HCEC 1CT (cell line): ENCODE data around the gene MYH14.

Source experiments
- DNase-seq: peaks from one replicate; pipeline ENCODE4 v3.0.0-alpha.2; 2017

MYH14 gene

GRCh38 chr19:50300814-50301606 lies 97.6 kb downstream of the MYH14 start:
- peak; percentile 89 for DNase-seq

DNA sequence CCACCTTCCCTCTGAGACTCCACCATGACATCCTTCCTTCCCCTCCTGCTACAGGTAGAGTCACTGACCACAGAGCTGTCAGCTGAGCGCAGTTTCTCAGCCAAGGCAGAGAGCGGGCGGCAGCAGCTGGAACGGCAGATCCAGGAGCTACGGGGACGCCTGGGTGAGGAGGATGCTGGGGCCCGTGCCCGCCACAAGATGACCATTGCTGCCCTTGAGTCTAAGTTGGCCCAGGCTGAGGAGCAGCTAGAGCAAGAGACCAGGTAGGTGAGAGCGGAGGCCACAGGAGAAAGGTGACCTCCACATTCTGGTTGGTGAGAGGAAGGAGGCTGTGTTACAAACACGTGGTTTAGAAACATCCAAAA lies 98.2 kb downstream of the MYH14 start:
- DNase-seq: no peak

DNA sequence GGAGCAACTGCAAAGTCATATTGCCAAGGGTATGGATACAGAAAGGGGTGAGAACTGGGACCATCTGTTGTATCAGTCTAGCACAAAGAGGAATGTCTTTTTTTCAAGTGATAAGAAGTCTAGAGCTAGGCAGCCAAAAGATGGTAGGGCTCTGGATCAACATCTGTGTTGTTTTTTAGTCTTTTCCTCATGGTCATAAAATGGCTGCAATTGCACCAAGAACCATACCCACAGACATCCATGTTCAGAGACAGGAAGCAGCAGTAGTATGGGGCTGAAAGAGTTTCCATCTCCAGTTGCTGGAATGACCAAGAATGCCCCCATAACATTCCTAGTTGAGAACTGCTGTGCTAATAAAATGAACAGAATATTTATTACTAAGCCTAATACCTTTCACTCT lies 100.1 kb downstream of the MYH14 start:
- no peak for DNase-seq

DNA sequence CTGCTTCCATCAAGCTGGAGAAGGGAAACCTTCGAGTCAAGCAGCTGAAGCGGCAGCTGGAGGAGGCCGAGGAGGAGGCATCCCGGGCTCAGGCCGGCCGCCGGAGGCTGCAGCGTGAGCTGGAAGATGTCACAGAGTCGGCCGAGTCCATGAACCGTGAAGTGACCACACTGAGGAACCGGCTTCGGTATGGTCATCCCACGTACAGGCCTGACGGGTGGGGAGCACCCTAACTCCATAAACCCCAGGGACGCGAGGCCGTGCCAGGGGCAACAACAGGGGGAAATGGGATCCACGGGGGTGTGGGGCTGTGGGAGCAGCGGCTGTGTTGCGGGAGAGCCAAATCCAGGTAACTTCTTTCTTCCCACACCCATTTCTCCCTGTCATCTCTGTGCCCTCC lies 105.6 kb downstream of the MYH14 start:
- DNase-seq: no peak

DNA sequence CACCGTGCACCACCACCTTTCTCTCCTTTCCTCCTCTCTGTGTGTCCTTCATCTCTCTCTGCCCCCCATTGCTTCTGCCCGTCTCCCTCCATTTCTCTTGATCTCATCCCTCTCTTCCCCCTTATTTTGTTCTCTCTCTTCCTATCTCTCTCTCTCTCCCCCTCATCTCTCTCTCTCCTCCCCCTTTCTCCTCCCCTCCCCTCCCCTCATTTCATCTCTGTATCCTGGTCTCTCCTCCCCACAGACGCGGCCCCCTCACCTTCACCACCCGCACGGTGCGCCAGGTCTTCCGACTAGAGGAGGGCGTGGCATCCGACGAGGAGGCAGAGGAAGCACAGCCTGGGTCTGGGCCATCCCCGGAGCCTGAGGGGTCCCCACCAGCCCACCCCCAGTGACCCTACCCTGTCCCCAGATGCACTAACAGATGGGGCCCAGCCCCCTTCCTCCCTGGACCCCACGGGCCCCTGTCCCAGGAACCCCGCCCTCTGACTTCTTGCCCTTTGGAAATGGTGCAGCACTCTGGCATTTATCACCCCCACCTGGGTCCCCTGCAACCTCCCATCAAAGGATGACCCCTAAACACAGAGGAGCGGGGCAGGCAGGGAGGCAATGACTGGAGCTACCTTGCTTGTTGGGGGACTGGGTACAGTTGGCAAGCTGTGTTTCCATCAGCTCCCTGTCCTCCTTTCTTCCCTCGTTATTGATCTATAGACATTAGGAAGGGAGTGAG lies 106.1 kb downstream of the MYH14 start:
- DNase-seq: no peak

DNA sequence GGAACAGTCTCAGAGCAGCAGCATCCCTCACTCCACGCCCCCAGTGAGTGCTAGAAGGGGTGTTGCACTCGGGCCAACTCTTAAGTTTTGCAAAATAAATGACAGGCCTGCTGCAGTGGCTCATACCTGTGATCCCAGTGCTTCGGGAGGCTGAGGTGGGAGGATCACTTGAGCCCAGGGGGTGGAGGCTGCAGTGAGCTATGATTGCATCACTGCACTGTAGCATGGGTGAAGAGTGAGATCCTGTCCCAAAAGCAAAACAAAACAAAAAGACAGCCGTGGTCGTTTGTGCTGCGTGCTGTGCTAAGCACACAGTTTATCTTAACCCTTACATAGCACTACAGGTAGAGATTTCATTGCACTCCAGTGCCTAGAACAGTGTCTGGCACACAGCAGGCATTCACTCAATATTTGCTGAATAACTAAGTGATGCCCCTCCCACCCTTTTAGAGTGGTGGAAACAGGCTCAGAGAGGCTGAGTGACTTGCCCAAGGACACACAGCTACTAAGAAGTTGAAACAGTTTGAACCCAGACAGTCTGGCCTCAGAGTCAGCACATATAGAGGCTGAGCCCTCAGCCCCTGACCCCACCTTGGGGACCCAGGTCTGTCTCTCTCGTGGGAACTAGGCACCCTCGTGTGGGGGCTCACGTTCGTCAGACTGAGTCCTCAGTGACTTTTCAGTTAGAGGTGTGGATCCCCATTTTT lies 107.5 kb downstream of the MYH14 start:
- no peak for DNase-seq

GRCh38 chr19:50311723-50312635 lies 108.6 kb downstream of the MYH14 start:
- DNase-seq: no peak

GRCh38 chr19:50312967-50313811 lies 109.8 kb downstream of the MYH14 start:
- DNase-seq: no peak

DNA sequence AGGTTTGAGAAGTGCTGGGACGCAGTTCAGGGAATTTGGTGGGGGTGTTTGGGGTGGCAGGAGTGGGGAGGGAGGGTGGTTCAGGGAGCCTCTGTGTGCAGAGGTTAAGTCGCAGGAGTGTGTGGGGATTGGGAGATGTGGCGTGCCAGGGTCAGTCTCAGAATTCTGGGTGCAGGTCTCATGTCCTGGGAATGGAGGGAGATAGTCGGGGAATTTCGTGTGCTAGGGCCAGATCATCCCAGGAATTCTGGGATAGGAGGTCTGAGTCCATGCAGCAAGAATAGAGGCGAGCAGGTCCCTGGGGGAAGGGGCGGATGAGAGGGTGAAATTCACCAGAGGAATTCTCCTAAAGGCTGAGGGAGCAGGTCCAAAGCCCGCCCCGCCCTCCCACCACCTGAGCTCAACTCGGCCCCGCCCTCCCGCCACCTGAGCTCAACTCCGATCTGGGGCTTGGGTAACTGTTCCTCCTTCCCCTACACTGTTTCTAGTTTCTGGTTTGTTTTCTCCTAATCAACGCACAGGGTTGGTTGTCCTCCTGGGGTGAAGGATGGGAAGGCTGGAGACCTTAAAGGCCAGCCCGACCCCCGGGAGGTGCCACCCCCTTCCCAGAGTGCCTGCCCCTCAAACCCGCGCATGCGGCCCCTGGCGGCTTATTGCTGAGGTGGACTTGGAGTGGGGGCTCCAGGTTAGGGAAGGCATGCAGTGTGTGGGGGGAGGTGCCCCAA lies 110.6 kb downstream of the MYH14 start:
- DNase-seq: no peak

DNA sequence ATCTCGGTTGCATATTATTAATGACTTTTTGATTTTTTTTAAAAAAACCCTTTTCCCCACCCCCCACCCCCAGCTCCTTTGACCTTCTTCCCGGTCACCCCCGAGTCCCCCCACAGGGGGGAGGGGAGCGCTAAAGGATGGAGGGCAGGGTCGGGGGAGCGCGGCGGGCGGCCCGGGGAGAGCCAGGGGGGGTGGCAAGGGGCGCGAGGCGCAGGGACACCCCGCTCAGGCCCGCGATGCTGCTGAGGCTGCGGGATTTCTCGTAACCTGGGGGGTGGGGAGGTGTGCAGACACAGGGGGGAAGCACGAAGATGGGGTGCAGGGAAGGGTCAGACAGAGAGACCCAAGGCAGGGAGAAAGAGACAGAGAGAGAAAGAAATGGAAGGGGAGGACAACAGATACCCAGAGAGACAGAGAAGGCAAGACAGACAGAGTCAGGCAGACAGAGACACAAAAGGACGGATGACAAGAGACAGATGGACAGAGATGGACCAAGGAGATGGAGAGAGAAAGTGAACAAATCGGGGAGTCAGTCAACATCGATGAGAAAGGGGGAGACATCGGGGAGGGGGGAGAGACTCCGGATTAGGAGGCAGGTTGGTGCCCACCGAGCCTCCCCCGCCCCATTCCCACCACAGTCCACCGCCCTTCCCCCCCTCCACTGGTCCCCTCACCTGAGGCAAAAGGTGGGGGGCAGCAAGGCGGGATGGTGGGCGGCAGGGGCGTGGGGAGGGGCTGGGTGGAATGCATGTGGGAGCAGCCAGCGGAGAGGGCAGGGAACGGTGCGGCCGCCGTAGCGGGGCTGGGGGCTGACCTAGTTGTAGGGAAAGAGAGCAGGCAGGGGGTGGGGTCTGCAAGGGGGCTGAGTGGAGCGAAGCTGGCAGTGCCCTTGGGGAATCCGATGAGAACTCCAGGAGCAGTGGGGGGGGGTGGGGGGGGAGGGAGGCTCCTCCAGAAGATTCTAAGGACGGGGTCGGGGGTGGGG lies 111.6 kb downstream of the MYH14 start:
- no peak for DNase-seq

- peak; percentile 10 for DNase-seq
Observed at GRCh38 chr19:50315773-50316448, 112.5 kb downstream of the MYH14 start.

DNA sequence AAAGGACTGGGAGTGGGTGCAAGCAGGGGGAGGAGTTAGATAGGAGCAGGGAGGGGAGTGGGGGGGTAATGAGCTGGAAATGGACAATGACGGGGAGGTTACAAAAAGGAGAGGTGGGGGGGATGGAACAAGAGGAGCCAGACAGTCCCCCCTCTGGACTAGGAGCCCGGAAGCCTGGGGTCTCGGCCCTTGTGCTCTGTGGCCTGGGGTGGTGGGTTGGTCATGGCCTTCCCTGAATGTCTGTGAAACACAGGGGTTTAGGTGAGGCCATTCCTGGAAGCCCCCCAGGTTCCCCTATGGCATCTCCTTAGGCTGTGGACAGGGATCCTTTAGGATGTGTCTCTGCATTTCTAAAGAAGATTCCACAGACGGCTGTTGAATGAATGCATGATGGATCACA lies 113.7 kb downstream of the MYH14 start:
- no peak for DNase-seq

DNA sequence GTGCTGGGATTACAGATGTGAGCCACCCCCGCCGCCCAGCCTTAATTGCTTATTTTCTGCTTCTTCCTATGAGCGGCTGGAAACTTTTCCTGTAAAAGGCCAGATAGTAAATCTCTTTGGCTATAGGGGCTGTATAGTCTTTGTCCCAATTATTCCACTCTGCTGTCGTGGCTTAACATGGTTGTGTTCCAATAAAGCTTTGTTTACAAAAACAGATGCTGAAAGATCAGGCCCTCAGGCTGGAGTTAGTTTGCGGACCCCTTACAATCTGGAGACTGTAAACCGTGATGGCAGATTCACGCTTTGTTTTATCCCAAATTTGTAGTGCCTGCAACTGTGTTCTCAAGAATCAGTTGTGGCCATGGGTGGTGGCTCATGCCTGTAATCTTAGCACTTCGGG lies 115.0 kb downstream of the MYH14 start:
- DNase-seq: no peak

DNA sequence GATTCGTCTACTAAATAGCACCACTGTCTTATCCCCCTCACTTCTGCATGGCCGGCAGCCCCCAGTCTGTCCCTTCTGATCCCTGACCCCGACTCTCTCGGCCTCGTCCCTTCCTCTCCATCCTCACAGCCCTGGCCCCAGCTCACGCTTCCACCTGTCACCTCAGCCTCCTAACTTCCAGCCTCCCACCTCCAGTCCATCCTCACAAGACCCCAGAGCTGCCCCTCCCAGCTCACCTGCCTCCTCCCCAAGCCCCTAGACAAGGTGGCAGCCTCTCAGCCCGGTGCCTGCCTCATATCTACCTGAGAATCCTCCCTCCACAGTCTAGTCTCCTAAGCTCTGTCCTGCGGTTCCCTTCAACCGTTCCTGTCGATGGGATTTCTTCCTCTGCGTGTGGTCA lies 115.7 kb downstream of the MYH14 start:
- no peak for DNase-seq

- no peak for DNase-seq
Observed at GRCh38 chr19:50320051-50320450, 116.6 kb downstream of the MYH14 start.

DNA sequence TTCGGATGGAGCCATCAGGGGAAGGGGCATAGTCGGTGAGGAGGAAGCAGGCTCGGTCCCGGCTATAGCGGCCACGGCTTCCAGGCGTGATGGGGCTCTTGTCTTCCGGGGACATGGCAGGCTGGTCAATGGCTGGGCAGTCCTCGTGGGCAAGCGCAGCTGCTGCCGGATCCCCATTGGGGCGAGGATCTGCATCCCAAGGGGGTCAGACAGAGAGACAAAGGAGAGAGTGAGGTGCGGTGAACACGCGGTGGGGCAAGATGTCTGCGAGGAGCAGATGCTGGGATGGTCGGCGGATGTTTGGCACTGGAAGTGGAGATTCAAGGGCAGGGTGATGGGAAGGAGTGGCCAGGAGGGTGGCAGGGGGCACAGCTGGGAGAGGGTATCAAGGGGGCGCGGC lies 117.2 kb downstream of the MYH14 start:
- DNase-seq: no peak

DNA sequence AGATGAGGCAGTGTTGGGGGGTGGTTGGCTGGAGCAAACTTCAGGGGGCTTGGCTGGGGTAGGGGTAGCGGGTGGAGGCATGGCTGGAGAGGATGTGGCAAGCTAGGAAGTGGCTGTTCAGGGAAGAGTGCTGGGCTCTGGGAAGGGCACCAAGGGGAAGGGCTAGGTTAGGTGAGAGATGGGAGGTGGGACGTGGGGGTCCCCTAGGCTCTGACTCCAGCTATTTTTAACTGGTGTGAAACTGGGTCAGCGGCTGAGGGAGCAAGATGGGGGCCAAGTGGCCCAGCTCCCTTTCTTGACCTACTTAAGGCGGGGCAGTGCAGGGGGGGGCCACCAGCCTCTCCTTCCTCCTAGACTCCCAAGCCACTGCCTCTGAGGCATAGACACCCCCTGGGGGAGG lies 118.4 kb downstream of the MYH14 start:
- DNase-seq: no peak

GRCh38 chr19:50322234-50322633 lies 118.8 kb downstream of the MYH14 start:
- no peak for DNase-seq
